HepG2 (cell line): Measurements from ENCODE around the gene ARG2. TPM values are rescaled to one million over a fixed set of nuclear protein-coding genes. Genes with fewer than 3 reads are reported as not detected.

Source experiments
- DRAP1 ChIP-seq: IDR thresholded peaks from 2 replicates; pipeline ENCODE4 v1.6.1; 2016; ENCODE audit warnings: missing genetic modification reagents, missing compliant biosample characterization
- HOMEZ ChIP-seq: IDR thresholded peaks from 2 replicates; pipeline ENCODE4 v1.6.1; 2016; ENCODE audit warnings: low read depth
- PHF20 ChIP-seq: sonication (generic); formaldehyde crosslinking; IDR thresholded peaks from 2 replicates; pipeline ENCODE4 v1.5.0; 2020; ENCODE audit warnings: mild to moderate bottlenecking, missing genetic modification reagents
- SKI ChIP-seq: fragments of 450-650 bp; IDR thresholded peaks from one replicate; pipeline ENCODE4 v1.6.1; 2018; ENCODE audit warnings: mild to moderate bottlenecking; ENCODE audit not compliant: partially characterized antibody
- SNAPC4 ChIP-seq: sonication (generic); formaldehyde crosslinking; IDR thresholded peaks from 2 replicates; pipeline ENCODE4 v1.4.0; 2020; ENCODE audit warnings: mild to moderate bottlenecking, missing genetic modification reagents
- SOX6 ChIP-seq, 2 experiments: fragments of 450-650 bp in 1 of 2; sonication (generic) in 1 of 2; formaldehyde crosslinking in 1 of 2; IDR thresholded peaks; 2 replicates each; pipeline versions ENCODE4 v1.4.0 to v1.6.1; 2017 to 2020; ENCODE audit warnings: antibody characterized with exemption in 1 of 2, mild to moderate bottlenecking in 1 of 2, missing genetic modification reagents in 1 of 2
- SRSF4 ChIP-seq: fragments of 200-400 bp; formaldehyde crosslinking; IDR thresholded peaks from one replicate; pipeline ENCODE4 v1.6.1; 2018; ENCODE audit warnings: mild to moderate bottlenecking, low read depth, low read length, moderate library complexity; ENCODE audit not compliant: poor library complexity, severe bottlenecking
- TFDP2 ChIP-seq: sonication (generic); formaldehyde crosslinking; IDR thresholded peaks from 2 replicates; pipeline ENCODE4 v1.4.0; 2020; ENCODE audit warnings: missing genetic modification reagents
- ZBTB40 ChIP-seq, 2 experiments: fragments of 450-650 bp in 1 of 2; sonication (generic) in 1 of 2; formaldehyde crosslinking in 1 of 2; IDR thresholded peaks; 2 replicates each; pipeline versions ENCODE4 v1.6.1 to v1.8.0; 2016 to 2022; ENCODE audit warnings: antibody characterized with exemption in 1 of 2, mild to moderate bottlenecking in 1 of 2, missing genetic modification reagents in 1 of 2
- polyA plus RNA-seq, 8 experiments: library from polyadenylated mRNA; depleted of rRNA in 3 of 8; stranded (reverse) in 7 of 8; unstranded in 1 of 8; fragments of >200 nt; fragmentation: Illumina TruSeq in 4 of 8; extraction: Trizol in 4 of 8; gene quantifications; 2 replicates each; pipeline versions ENCODE4 v1.2.1 to v1.2.3, GENCODE V29; 2011 to 2016; ENCODE audit warnings: low read depth in 4 of 8, missing spikeins in 1 of 8, mixed read lengths in 1 of 8; ENCODE audit not compliant: insufficient read depth in 1 of 8
- total RNA-seq, 5 experiments: library from RNA; depleted of rRNA; stranded (reverse); fragments of >200 nt; fragmentation: Illumina TruSeq; extraction: Trizol; gene quantifications; 2 replicates each; pipeline ENCODE4 v1.2.3, GENCODE V29; 2016; ENCODE audit warnings: low read depth in 1 of 5

The ARG2 gene
- total and polyA plus RNA-seq, 2 of the 13 experiments (the other 11 are each of a cell fraction or from before 2014, with no cell fraction given) = 37.5 to 73.6 TPM

- TF ChIP-seq HOMEZ (CRISPR knock-in tag) (no peak), SOX6 (IDR thresholded peaks at IDR 0.05) (no peak), SOX6 (CRISPR knock-in tag; IDR thresholded peaks at IDR 0.05) (no peak; the same call in 1 of the 2 replicates), DRAP1 (CRISPR knock-in tag) (no peak; the same call in none of the 2 replicates), SNAPC4 (CRISPR knock-in tag) (no peak), TFDP2 (CRISPR knock-in tag) (peak; percentile 56; the same call in 1 of the 2 replicates), PHF20 (CRISPR knock-in tag) (peak; percentile 72), SRSF4 (peak; percentile 39), ZBTB40 (IDR thresholded peaks at IDR 0.05) (no peak), ZBTB40 (CRISPR knock-in tag; IDR thresholded peaks at IDR 0.05) (no peak), SKI (peak; percentile 58)
Observed at GRCh38 chr14:67674480-67675218, 54.9 kb downstream of the ARG2 start, which contains the start of gene VTI1B (continued).
